ENCODE measurements around the gene SKIDA1.
"Not testable (repeated sequence)": the region's sequence is repeated elsewhere in the genome, so short reads cannot be mapped to it uniquely, and the experiment has no call there.

Gene SKIDA1

GRCh38 chr10:21552638-21553037 is 27.2 kb upstream of the SKIDA1 start:
- TF ChIP-seq MYC (IDR thresholded peaks at IDR 0.05; ENCODE audit: low read depth, low read length): no peak
- TF ChIP-seq POLR2A (IDR thresholded peaks at IDR 0.05; ENCODE audit: extremely low read depth, insufficient read length): no peak
- no peak for TF ChIP-seq MAX (IDR thresholded peaks at IDR 0.05; ENCODE audit: low read depth, low read length)
- TF ChIP-seq CTCF (IDR thresholded peaks at IDR 0.05; ENCODE audit: low read depth, low read length): no peak
- no peak overlapping the region for H3K4me3 ChIP-seq (ENCODE audit: low read depth, low read length)
- DNase-seq (ENCODE audit: low read depth): no peak

- H3K4me3 ChIP-seq (ENCODE audit: low read depth, low read length): no peak overlapping the region
- DNase-seq (ENCODE audit: low read depth): no peak
- no peak for TF ChIP-seq MYC (IDR thresholded peaks at IDR 0.05; ENCODE audit: low read depth, low read length)
- TF ChIP-seq POLR2A (IDR thresholded peaks at IDR 0.05; ENCODE audit: extremely low read depth, insufficient read length): no peak
- TF ChIP-seq CTCF (IDR thresholded peaks at IDR 0.05; ENCODE audit: low read depth, low read length): no peak
- no peak for TF ChIP-seq MAX (IDR thresholded peaks at IDR 0.05; ENCODE audit: low read depth, low read length)
Observed at GRCh38 chr10:21547246-21547645, 21.8 kb upstream of the SKIDA1 start.

GRCh38 chr10:21540701-21541100 is 15.2 kb upstream of the SKIDA1 start:
- H3K4me3 ChIP-seq (ENCODE audit: low read depth, low read length): not testable (repeated sequence)
- peak; percentile 63 for DNase-seq (ENCODE audit: low read depth)

GRCh38 chr10:21536874-21537273 is 11.4 kb upstream of the SKIDA1 start:
- DNase-seq (ENCODE audit: low read depth): no peak
- no peak for TF ChIP-seq POLR2A (IDR thresholded peaks at IDR 0.05; ENCODE audit: extremely low read depth, insufficient read length)
- TF ChIP-seq CTCF (IDR thresholded peaks at IDR 0.05; ENCODE audit: low read depth, low read length): no peak
- no peak for TF ChIP-seq MAX (IDR thresholded peaks at IDR 0.05; ENCODE audit: low read depth, low read length)
- H3K4me3 ChIP-seq (ENCODE audit: low read depth, low read length): no peak overlapping the region

- H3K4me3 ChIP-seq (ENCODE audit: low read depth, low read length): peak overlapping the region; percentile 71
- DNase-seq (ENCODE audit: low read depth): not testable (repeated sequence)
Observed at GRCh38 chr10:21535976-21536375, 10.5 kb upstream of the SKIDA1 start.

- peak overlapping the region; percentile 71 for H3K4me3 ChIP-seq (ENCODE audit: low read depth, low read length)
- TF ChIP-seq POLR2A (IDR thresholded peaks at IDR 0.05; ENCODE audit: extremely low read depth, insufficient read length) (no peak), MAX (IDR thresholded peaks at IDR 0.05; ENCODE audit: low read depth, low read length) (no peak), CTCF (IDR thresholded peaks at IDR 0.05; ENCODE audit: low read depth, low read length) (no peak), MYC (IDR thresholded peaks at IDR 0.05; ENCODE audit: low read depth, low read length) (no peak)
- DNase-seq (ENCODE audit: low read depth): no peak
Observed at GRCh38 chr10:21535494-21535965, 10.0 kb upstream of the SKIDA1 start.

GRCh38 chr10:21534604-21535493 is 9.4 kb upstream of the SKIDA1 start:
- TF ChIP-seq POLR2A (IDR thresholded peaks at IDR 0.05; ENCODE audit: extremely low read depth, insufficient read length) (no peak), MYC (IDR thresholded peaks at IDR 0.05; ENCODE audit: low read depth, low read length) (peak; percentile 29; the same call in 1 of the 2 replicates), MAX (IDR thresholded peaks at IDR 0.05; ENCODE audit: low read depth, low read length) (peak; percentile 34; the same call in 1 of the 2 replicates), CTCF (IDR thresholded peaks at IDR 0.05; ENCODE audit: low read depth, low read length) (no peak)
- DNase-seq (ENCODE audit: low read depth): peak; percentile 68
- peak overlapping the region; percentile 72 for H3K4me3 ChIP-seq (ENCODE audit: low read depth, low read length)
